NCI-H2029 (cell line): Measurements from ENCODE around the gene CATSPER3.
A peak's percentile ranks its signal among the peaks of the same experiment; 100 is the strongest.

Source experiments
- DNase-seq: peaks from one replicate; lab custom pipeline; 2025; lab: John Stamatoyannopoulos, UW

The CATSPER3 gene

GRCh38 chr5:135030123-135030955, 62.6 kb downstream of the CATSPER3 start:
- no peak for DNase-seq

- no peak for DNase-seq
Measured at GRCh38 chr5:135030956-135031812, 63.5 kb downstream of the CATSPER3 start.

DNA sequence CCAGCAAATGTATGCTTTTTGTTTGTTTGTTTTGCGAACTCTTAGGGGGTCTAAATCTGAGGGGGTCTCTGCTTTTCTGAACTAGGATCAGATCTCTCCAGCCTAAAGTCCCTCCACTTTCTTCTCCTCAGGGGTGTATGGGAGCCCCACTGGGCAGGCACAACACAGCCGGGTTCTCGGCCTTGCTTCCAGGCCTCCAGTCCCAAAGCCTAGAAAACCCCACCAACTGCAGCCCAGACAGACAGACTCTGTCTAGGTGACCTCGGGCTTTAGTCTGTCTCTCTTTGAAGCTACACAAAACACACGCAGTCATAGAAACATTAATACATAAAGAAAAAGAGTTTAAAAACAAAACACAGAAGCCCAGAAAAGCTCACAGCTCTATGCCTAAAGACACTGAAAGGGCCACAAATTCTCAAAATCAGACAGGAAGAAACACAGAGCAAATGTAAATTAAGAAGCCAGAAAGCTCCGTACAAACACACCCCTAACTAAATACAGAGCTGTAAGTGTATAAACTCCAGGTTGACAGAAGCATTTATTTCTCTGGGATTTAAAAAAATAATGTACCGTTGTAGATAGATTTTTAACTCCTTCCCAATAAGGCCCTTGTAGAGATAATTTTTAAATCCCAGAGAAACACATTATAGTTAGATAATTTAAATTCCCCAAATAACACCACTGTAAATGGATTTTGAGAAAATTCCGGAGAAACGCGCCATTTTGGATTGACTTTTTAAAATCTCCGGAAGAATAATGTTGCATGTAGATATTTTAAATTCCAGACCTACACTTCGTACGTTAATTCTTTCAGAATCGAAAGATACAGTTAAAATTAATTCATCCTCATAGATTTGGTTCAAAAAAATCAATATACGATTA, 64.3 kb downstream of the CATSPER3 start:
- no peak for DNase-seq

- DNase-seq, result no peak
Measured at GRCh38 chr5:135032695-135032998, 64.9 kb downstream of the CATSPER3 start.

- DNase-seq, result peak; percentile 35
Measured at GRCh38 chr5:135032999-135033861, 65.5 kb downstream of the CATSPER3 start.

- no peak for DNase-seq
Measured at GRCh38 chr5:135033901-135034235, 66.2 kb downstream of the CATSPER3 start, which contains the start of gene PITX1. PITX1 (minus strand) TSS chr5:135034228; CDS start chr5:135033881, 347 bp downstream.

DNA sequence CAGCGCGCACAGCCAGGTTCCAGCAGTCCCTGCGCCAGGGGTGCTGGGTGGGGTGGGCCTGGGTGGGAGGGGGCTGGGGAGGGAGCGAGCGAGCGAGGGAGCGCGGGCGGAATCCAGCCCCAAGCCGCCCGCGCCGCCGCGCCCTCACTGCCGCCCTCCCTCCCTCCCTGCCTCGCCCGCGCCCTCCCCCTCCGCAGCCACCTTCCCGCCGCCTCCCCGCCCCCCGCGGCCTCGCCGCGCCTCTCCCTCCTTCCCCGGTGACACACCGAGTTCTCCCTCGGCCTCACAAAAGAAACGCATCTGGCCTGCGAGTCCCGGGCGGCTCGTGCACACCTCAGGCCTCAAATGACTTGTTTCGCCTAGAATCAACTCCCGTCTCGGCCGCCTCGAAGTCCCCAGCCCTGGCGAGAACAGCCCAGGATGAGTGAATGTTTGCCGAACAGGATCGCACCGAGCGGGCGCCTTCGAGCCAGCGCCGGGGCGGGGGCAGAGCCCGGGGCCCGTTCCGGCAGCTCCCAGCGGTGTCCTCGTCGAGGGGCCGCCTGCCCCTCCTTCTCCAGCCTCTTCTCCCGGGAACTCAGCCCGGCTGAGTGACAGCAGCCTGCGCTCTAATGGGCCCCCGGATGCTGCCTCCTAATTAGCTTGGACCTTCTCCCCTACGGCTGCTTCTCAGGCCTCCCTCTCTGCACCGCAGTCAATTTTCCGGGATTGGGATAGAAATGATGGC, 66.7 kb downstream of the CATSPER3 start:
- peak; percentile 53 for DNase-seq

GRCh38 chr5:135034963-135035677, 67.4 kb downstream of the CATSPER3 start:
- DNase-seq, result no peak

- no peak for DNase-seq
Measured at GRCh38 chr5:135035678-135036030, 67.9 kb downstream of the CATSPER3 start.

- no peak for DNase-seq
Measured at GRCh38 chr5:135036405-135036804, 68.7 kb downstream of the CATSPER3 start.

DNA sequence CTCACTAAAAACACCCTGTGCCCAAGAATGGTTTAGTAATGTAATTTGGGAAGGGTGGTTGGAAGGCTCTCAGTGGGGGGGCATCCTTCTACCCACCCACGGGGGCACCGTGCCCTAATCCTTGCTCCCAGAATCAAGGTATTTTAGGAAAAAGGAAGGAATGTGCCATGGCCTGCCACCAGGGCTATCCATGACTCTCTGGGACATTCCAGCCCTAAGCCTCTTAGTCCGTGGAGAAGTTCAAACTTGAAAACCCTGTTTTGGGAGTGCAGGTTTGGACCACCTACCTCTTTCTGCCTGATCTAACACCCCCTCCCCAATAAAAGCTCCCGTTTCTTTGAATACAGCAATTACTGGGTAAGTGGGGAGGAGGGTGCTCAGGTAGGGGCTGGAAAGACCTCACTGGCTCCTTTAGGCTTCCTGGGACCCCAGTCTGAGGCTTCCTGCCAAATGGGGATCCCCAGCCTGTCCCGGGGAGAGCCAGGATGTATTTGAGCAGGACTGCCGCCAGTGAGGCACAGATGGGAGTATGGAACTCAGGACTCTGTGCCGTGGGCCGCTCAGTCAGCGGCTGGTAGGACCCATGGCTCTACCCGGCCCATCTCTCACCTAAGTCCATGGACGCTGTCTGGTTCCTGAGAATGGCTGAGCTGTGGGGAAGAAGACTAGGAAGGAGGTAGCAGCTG, 70.0 kb downstream of the CATSPER3 start:
- DNase-seq, result no peak

- DNase-seq, result no peak
Measured at GRCh38 chr5:135038205-135038812, 70.6 kb downstream of the CATSPER3 start.

GRCh38 chr5:135038813-135039270, 71.1 kb downstream of the CATSPER3 start:
- no peak for DNase-seq

GRCh38 chr5:135039271-135040033, 71.7 kb downstream of the CATSPER3 start:
- no peak for DNase-seq

- no peak for DNase-seq
Measured at GRCh38 chr5:135040034-135040332, 72.3 kb downstream of the CATSPER3 start.

DNA sequence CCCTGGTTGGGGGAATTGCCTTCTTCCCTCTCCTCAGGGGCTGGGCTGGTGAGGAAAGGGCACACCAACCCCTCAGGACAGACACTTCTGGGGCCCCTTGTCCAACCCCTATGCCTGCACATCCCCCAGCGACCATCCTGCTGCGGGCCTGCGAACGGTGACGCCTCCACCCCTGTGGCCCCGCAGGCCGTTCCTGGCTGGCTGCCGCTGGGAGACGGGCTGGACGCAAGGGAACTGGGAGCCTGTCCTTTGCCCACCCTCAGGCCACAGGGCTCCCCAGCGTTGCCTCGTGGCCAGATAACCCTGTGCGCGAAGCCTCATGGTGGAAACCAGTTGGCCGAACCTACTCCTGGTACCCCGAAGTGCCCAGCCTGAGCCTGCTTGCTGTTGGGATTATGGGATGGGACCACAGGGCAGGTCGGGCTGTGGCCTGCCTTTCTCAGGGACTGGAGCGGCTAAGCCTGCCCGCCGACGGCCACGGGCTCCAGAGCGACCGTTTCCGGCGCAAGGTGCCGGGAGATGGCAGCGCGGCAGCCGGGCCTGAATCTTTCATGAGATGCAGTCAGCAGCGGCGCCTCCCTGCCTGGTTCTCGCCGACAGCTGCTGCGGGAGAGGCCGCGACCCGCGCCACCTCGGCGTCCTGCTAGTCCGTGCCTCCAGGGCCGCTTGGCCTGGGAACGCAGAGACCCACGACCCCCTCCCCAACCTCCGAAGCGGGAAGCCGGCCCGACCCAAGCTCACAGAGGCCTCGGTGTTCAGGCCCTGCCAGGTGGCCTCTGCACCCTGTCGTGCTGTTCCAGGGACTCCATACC, 72.8 kb downstream of the CATSPER3 start:
- DNase-seq, result no peak

- DNase-seq, result no peak
Measured at GRCh38 chr5:135041145-135041587, 73.5 kb downstream of the CATSPER3 start.
